KMS-11 (cell line): Measurements from ENCODE around the gene RDH12.
"Not testable (repeated sequence)": the region's sequence is repeated elsewhere in the genome, so short reads cannot be mapped to it uniquely, and the experiment has no call there.

ENCODE experiments used
- H2AFZ ChIP-seq: fragments of 200-600 bp; sonication (generic); 2 replicates; pipeline ENCODE4 v1.6.1; 2016; ENCODE audit warnings: antibody characterized with exemption, mixed run types, low read depth
- H3K27ac ChIP-seq: fragments of 200-600 bp; sonication (generic); 2 replicates; pipeline ENCODE4 v1.6.1; 2016; ENCODE audit warnings: mild to moderate bottlenecking, mixed run types
- H3K27me3 ChIP-seq: fragments of 200-600 bp; sonication (generic); 2 replicates; pipeline ENCODE4 v1.6.1; 2017; ENCODE audit warnings: mild to moderate bottlenecking, low read depth, mixed run types, moderate library complexity; ENCODE audit not compliant: insufficient read depth
- H3K36me3 ChIP-seq: fragments of 200-600 bp; sonication (generic); 2 replicates; pipeline ENCODE4 v1.6.1; 2017; ENCODE audit warnings: mild to moderate bottlenecking, mixed run types; ENCODE audit not compliant: insufficient read depth
- H3K4me1 ChIP-seq: fragments of 200-600 bp; sonication (generic); 2 replicates; pipeline ENCODE4 v1.6.1; 2016; ENCODE audit warnings: mild to moderate bottlenecking, low read depth, mixed run types; ENCODE audit not compliant: poor library complexity, severe bottlenecking
- H3K4me2 ChIP-seq: fragments of 200-600 bp; sonication (generic); 2 replicates; pipeline ENCODE4 v1.7.0; 2016; ENCODE audit warnings: mild to moderate bottlenecking, mixed run types
- H3K4me3 ChIP-seq: fragments of 200-600 bp; sonication (generic); IDR thresholded peaks from 2 replicates; pipeline ENCODE4 v1.6.1; 2017; ENCODE audit warnings: low read depth, low read length, mixed read lengths; ENCODE audit not compliant: insufficient read depth
- H3K79me2 ChIP-seq: fragments of 200-600 bp; sonication (generic); 2 replicates; pipeline ENCODE4 v1.6.1; 2016; ENCODE audit warnings: low read depth, mixed run types; ENCODE audit not compliant: insufficient read depth
- H3K9ac ChIP-seq: fragments of 200-600 bp; sonication (generic); 2 replicates; pipeline ENCODE4 v1.6.1; 2016; ENCODE audit warnings: mild to moderate bottlenecking, mixed run types
- H4K20me1 ChIP-seq: fragments of 200-600 bp; sonication (generic); 2 replicates; pipeline ENCODE4 v1.6.1; 2016; ENCODE audit warnings: mild to moderate bottlenecking, mixed run types; ENCODE audit not compliant: insufficient read depth
- TF ChIP-seq, protein P1 (sequence below): fragments of 200-600 bp; sonication (generic); conservative IDR thresholded peaks from 2 replicates; pipeline ENCODE4 v1.6.1; 2017; ENCODE audit warnings: low read depth, mild to moderate bottlenecking, antibody characterized with exemption, low read length, moderate library complexity, mixed read lengths

The RDH12 gene

GRCh38 chr14:67704484-67705089, 2.9 kb downstream of the RDH12 start:
- Histone ChIP-seq H3K4me2 (no peak overlapping the region), H2AFZ (no peak overlapping the region), H3K36me3 (no peaks in the 10 kb centered on the region), H3K27ac (no peak overlapping the region), H3K79me2 (no peaks in the 10 kb centered on the region), H4K20me1 (no peaks in the 10 kb centered on the region), H3K27me3 (no peaks in the 10 kb centered on the region), H3K4me3 (no peak overlapping the region), H3K9ac (no peak overlapping the region), H3K4me1 (no peaks in the 10 kb centered on the region)
- TF ChIP-seq, protein P1, sequence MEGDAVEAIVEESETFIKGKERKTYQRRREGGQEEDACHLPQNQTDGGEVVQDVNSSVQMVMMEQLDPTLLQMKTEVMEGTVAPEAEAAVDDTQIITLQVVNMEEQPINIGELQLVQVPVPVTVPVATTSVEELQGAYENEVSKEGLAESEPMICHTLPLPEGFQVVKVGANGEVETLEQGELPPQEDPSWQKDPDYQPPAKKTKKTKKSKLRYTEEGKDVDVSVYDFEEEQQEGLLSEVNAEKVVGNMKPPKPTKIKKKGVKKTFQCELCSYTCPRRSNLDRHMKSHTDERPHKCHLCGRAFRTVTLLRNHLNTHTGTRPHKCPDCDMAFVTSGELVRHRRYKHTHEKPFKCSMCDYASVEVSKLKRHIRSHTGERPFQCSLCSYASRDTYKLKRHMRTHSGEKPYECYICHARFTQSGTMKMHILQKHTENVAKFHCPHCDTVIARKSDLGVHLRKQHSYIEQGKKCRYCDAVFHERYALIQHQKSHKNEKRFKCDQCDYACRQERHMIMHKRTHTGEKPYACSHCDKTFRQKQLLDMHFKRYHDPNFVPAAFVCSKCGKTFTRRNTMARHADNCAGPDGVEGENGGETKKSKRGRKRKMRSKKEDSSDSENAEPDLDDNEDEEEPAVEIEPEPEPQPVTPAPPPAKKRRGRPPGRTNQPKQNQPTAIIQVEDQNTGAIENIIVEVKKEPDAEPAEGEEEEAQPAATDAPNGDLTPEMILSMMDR, result peak; percentile 60; the same call in 1 of the 2 replicates

GRCh38 chr14:67705211-67705610, 3.5 kb downstream of the RDH12 start:
- Histone ChIP-seq H3K79me2 (no peaks in the 10 kb centered on the region), H3K4me1 (no peaks in the 10 kb centered on the region), H3K27ac (no peak overlapping the region), H4K20me1 (no peaks in the 10 kb centered on the region), H3K27me3 (no peaks in the 10 kb centered on the region), H3K9ac (no peak overlapping the region), H3K4me3 (no peak overlapping the region), H3K36me3 (no peaks in the 10 kb centered on the region), H2AFZ (no peak overlapping the region), H3K4me2 (no peak overlapping the region)
- TF ChIP-seq, protein P1, result no peak

GRCh38 chr14:67709346-67709745, 7.7 kb downstream of the RDH12 start:
- not testable (repeated sequence) for H4K20me1 ChIP-seq, H3K79me2 ChIP-seq, H3K4me1 ChIP-seq, H2AFZ ChIP-seq, H3K4me3 ChIP-seq, H3K9ac ChIP-seq, H3K36me3 ChIP-seq, H3K27ac ChIP-seq, H3K4me2 ChIP-seq, H3K27me3 ChIP-seq

GRCh38 chr14:67709796-67710195, 8.1 kb downstream of the RDH12 start:
- not testable (repeated sequence) for H3K4me2 ChIP-seq

GRCh38 chr14:67710209-67710608, 8.5 kb downstream of the RDH12 start:
- no peaks in the 10 kb centered on the region for H3K36me3 ChIP-seq
- H3K27me3 ChIP-seq, result no peaks in the 10 kb centered on the region
- H3K27ac ChIP-seq, result no peak overlapping the region
- H3K79me2 ChIP-seq, result no peaks in the 10 kb centered on the region
- H2AFZ ChIP-seq, result no peak overlapping the region
- no peak overlapping the region for H3K9ac ChIP-seq
- no peaks in the 10 kb centered on the region for H3K4me1 ChIP-seq
- H3K4me2 ChIP-seq, result no peak overlapping the region
- H3K4me3 ChIP-seq, result no peak overlapping the region
- TF ChIP-seq, protein P1, result no peak
- H4K20me1 ChIP-seq, result no peaks in the 10 kb centered on the region

More at GRCh38 chr14:67709796-67710195, 8.1 kb downstream of the RDH12 start:
- H3K36me3 ChIP-seq, H3K4me1 ChIP-seq, H3K4me3 ChIP-seq, H4K20me1 ChIP-seq, H3K27ac ChIP-seq, H2AFZ ChIP-seq, H3K27me3 ChIP-seq, H3K79me2 ChIP-seq, H3K9ac ChIP-seq: not testable (repeated sequence)
